HG02610 (cell line): Measurements from ENCODE around the gene YTHDF1.
"Not testable (repeated sequence)": the region's sequence is repeated elsewhere in the genome, so short reads cannot be mapped to it uniquely, and the experiment has no call there.

Experiments used
- ATAC-seq: cut with Tn5 transposase; IDR thresholded peaks from one replicate; pipeline ENCODE4 v1.9.1; 2021; ENCODE audit warnings: mild to moderate bottlenecking, moderate library complexity; ENCODE audit not compliant: unreplicated experiment

YTHDF1 gene

GRCh38 chr20:63159826-63160640, 55.9 kb downstream of the YTHDF1 start:
- ATAC-seq: no peak

- not testable (repeated sequence) for ATAC-seq
These were observed 56.7 kb downstream of the YTHDF1 start for GRCh38 chr20:63159251-63159650.

GRCh38 chr20:63158845-63159244, 57.1 kb downstream of the YTHDF1 start:
- no peak for ATAC-seq

- no peak for ATAC-seq
These were observed 57.6 kb downstream of the YTHDF1 start for GRCh38 chr20:63158352-63158751.

- not testable (repeated sequence) for ATAC-seq
These were observed 58.5 kb downstream of the YTHDF1 start for GRCh38 chr20:63157431-63157830.

GRCh38 chr20:63156221-63156671, 59.7 kb downstream of the YTHDF1 start:
- no peak for ATAC-seq

GRCh38 chr20:63155266-63156165, 60.4 kb downstream of the YTHDF1 start:
- no peak for ATAC-seq

- no peak for ATAC-seq
These were observed 61.5 kb downstream of the YTHDF1 start for GRCh38 chr20:63154395-63154794.

GRCh38 chr20:63153254-63154221, 62.4 kb downstream of the YTHDF1 start:
- no peak for ATAC-seq

GRCh38 chr20:63152322-63153253, 63.3 kb downstream of the YTHDF1 start:
- ATAC-seq: no peak

- ATAC-seq: no peak
These were observed 64.2 kb downstream of the YTHDF1 start for GRCh38 chr20:63151554-63152321.

GRCh38 chr20:63150911-63151531, 64.9 kb downstream of the YTHDF1 start:
- no peak for ATAC-seq

GRCh38 chr20:63150391-63150898, 65.5 kb downstream of the YTHDF1 start:
- no peak for ATAC-seq

- ATAC-seq: no peak
These were observed 66.3 kb downstream of the YTHDF1 start for GRCh38 chr20:63149531-63150192.

GRCh38 chr20:63148696-63149095, 67.2 kb downstream of the YTHDF1 start:
- no peak for ATAC-seq

GRCh38 chr20:63147532-63147931, 68.4 kb downstream of the YTHDF1 start:
- no peak for ATAC-seq
